Measurements from ENCODE around the gene CRACR2A. TPM values are rescaled to one million over a fixed set of nuclear protein-coding genes. Genes with fewer than 3 reads are reported as not detected.
A peak's percentile ranks its signal among the peaks of the same experiment; 100 is the strongest.

The CRACR2A gene
- total and polyA plus RNA-seq, 5 donors from 2014 or later: 8.2 to 42.9 (median 12.0) TPM

- H3K27ac Mint-ChIP-seq: peak overlapping the region in 1 of 3 donors; percentile 2
- no peak for DNase-seq
Observed at GRCh38 chr12:3606128-3606527, 146.8 kb downstream of the CRACR2A start.

GRCh38 chr12:3605692-3606091 is 147.2 kb downstream of the CRACR2A start:
- no peak overlapping the region for H3K4me3 ChIP-seq (ENCODE audit: low read depth, low read length)
- peaks cover 7% of the 10 kb centered on the region for H3K27me3 Mint-ChIP-seq
- peaks cover 32% of the 10 kb centered on the region for H3K36me3 Mint-ChIP-seq
- H3K9me3 ChIP-seq (ENCODE audit: control insufficient read depth in 2 of 2, low read length in 2 of 2): no peaks in the 10 kb centered on the region
- no peak for DNase-seq
- peaks cover 6% of the 10 kb centered on the region for H3K36me3 ChIP-seq (ENCODE audit: control insufficient read depth, insufficient read depth, low read length)
- no peak overlapping the region for H3K27ac ChIP-seq (ENCODE audit: insufficient read depth, low read length, poor library complexity, severe bottlenecking)
- H3K4me1 Mint-ChIP-seq: peaks cover 0 to 9% (median 7%) of the 10 kb centered on the region in 4 donors
- no peak overlapping the region for H3K27ac Mint-ChIP-seq
- ATAC-seq (ENCODE audit: low read depth in 2 of 2): no peak
- no peaks in the 10 kb centered on the region for H3K4me1 ChIP-seq (ENCODE audit: control insufficient read depth, insufficient read depth, low read length, poor library complexity, severe bottlenecking)
- H3K9me3 Mint-ChIP-seq: peaks cover 0 to 7% (median 0%) of the 10 kb centered on the region in 7 donors
- H3K27me3 ChIP-seq (ENCODE audit: control insufficient read depth, insufficient read depth, low read length): no peaks in the 10 kb centered on the region
- H3K4me3 Mint-ChIP-seq: no peak overlapping the region

More at GRCh38 chr12:3606128-3606527, 146.8 kb downstream of the CRACR2A start:
- Histone ChIP-seq H3K36me3 (ENCODE audit: control insufficient read depth, insufficient read depth, low read length) (peaks cover 7% of the 10 kb centered on the region), H3K4me1 (ENCODE audit: control insufficient read depth, insufficient read depth, low read length, poor library complexity, severe bottlenecking) (no peaks in the 10 kb centered on the region), H3K27ac (ENCODE audit: insufficient read depth, low read length, poor library complexity, severe bottlenecking) (no peak overlapping the region), H3K4me3 (ENCODE audit: low read depth, low read length) (no peak overlapping the region), H3K9me3 (ENCODE audit: control insufficient read depth in 2 of 2, low read length in 2 of 2) (no peaks in the 10 kb centered on the region), H3K27me3 (ENCODE audit: control insufficient read depth, insufficient read depth, low read length) (no peaks in the 10 kb centered on the region)
- H3K4me3 Mint-ChIP-seq: no peak overlapping the region
- H3K27me3 Mint-ChIP-seq: peaks cover 7% of the 10 kb centered on the region
- ATAC-seq (ENCODE audit: low read depth in 2 of 2): no peak
- peaks cover 0 to 7% (median 0%) of the 10 kb centered on the region in 7 donors for H3K9me3 Mint-ChIP-seq
- peaks cover 33% of the 10 kb centered on the region for H3K36me3 Mint-ChIP-seq
- peaks cover 0 to 9% (median 7%) of the 10 kb centered on the region in 4 donors for H3K4me1 Mint-ChIP-seq

GRCh38 chr12:3604748-3605586 is 147.9 kb downstream of the CRACR2A start:
- H3K27me3 ChIP-seq (ENCODE audit: control insufficient read depth, insufficient read depth, low read length): no peaks in the 10 kb centered on the region
- peaks cover 4% of the 10 kb centered on the region for H3K36me3 ChIP-seq (ENCODE audit: control insufficient read depth, insufficient read depth, low read length)
- no peak overlapping the region for H3K27ac Mint-ChIP-seq
- peaks cover 0 to 9% (median 7%) of the 10 kb centered on the region in 4 donors for H3K4me1 Mint-ChIP-seq
- DNase-seq: no peak
- H3K27ac ChIP-seq (ENCODE audit: insufficient read depth, low read length, poor library complexity, severe bottlenecking): no peak overlapping the region
- H3K9me3 Mint-ChIP-seq: peaks cover 0 to 7% (median 0%) of the 10 kb centered on the region in 7 donors
- peaks cover 7% of the 10 kb centered on the region for H3K27me3 Mint-ChIP-seq
- peaks cover 24% of the 10 kb centered on the region for H3K36me3 Mint-ChIP-seq
- H3K4me1 ChIP-seq (ENCODE audit: control insufficient read depth, insufficient read depth, low read length, poor library complexity, severe bottlenecking): no peaks in the 10 kb centered on the region
- no peak overlapping the region for H3K4me3 Mint-ChIP-seq
- no peak for ATAC-seq (ENCODE audit: low read depth in 2 of 2)
- H3K4me3 ChIP-seq (ENCODE audit: low read depth, low read length): no peak overlapping the region
- no peaks in the 10 kb centered on the region for H3K9me3 ChIP-seq (ENCODE audit: control insufficient read depth in 2 of 2, low read length in 2 of 2)

GRCh38 chr12:3604286-3604685 is 148.6 kb downstream of the CRACR2A start:
- Mint-ChIP-seq H3K27me3 (peaks cover 7% of the 10 kb centered on the region), H3K9me3 (peaks cover 0 to 4% (median 0%) of the 10 kb centered on the region in 7 donors), H3K4me1 (peaks cover 0 to 9% (median 7%) of the 10 kb centered on the region in 4 donors), H3K4me3 (no peak overlapping the region), H3K27ac (peak overlapping the region in 1 of 3 donors; percentile 11), H3K36me3 (peaks cover 18% of the 10 kb centered on the region)
- H3K4me3 ChIP-seq (ENCODE audit: low read depth, low read length): no peak overlapping the region
- DNase-seq (no peak), ATAC-seq (ENCODE audit: low read depth in 2 of 2) (no peak)
- no peaks in the 10 kb centered on the region for H3K36me3 ChIP-seq (ENCODE audit: control insufficient read depth, insufficient read depth, low read length)
- H3K27me3 ChIP-seq (ENCODE audit: control insufficient read depth, insufficient read depth, low read length): no peaks in the 10 kb centered on the region
- no peak overlapping the region for H3K27ac ChIP-seq (ENCODE audit: insufficient read depth, low read length, poor library complexity, severe bottlenecking)
- no peaks in the 10 kb centered on the region for H3K4me1 ChIP-seq (ENCODE audit: control insufficient read depth, insufficient read depth, low read length, poor library complexity, severe bottlenecking)
- no peaks in the 10 kb centered on the region for H3K9me3 ChIP-seq (ENCODE audit: control insufficient read depth in 2 of 2, low read length in 2 of 2)

GRCh38 chr12:3603576-3603975 is 149.3 kb downstream of the CRACR2A start:
- DNase-seq: no peak
- H3K27me3 Mint-ChIP-seq: peaks cover 7% of the 10 kb centered on the region
- peaks cover 14% of the 10 kb centered on the region for H3K36me3 Mint-ChIP-seq
- no peaks in the 10 kb centered on the region for H3K4me1 ChIP-seq (ENCODE audit: control insufficient read depth, insufficient read depth, low read length, poor library complexity, severe bottlenecking)
- no peak overlapping the region for H3K4me3 ChIP-seq (ENCODE audit: low read depth, low read length)
- no peak for ATAC-seq (ENCODE audit: low read depth in 2 of 2)
- H3K27ac Mint-ChIP-seq: peak overlapping the region in 1 of 3 donors; percentile 74
- H3K4me3 Mint-ChIP-seq: no peak overlapping the region
- H3K27me3 ChIP-seq (ENCODE audit: control insufficient read depth, insufficient read depth, low read length): no peaks in the 10 kb centered on the region
- peaks cover 0 to 5% (median 4%) of the 10 kb centered on the region in 4 donors for H3K4me1 Mint-ChIP-seq
- H3K36me3 ChIP-seq (ENCODE audit: control insufficient read depth, insufficient read depth, low read length): no peaks in the 10 kb centered on the region
- H3K27ac ChIP-seq (ENCODE audit: insufficient read depth, low read length, poor library complexity, severe bottlenecking): no peak overlapping the region
- peaks cover 0 to 4% (median 0%) of the 10 kb centered on the region in 7 donors for H3K9me3 Mint-ChIP-seq
- H3K9me3 ChIP-seq (ENCODE audit: control insufficient read depth in 2 of 2, low read length in 2 of 2): no peaks in the 10 kb centered on the region

GRCh38 chr12:3602488-3602887 is 150.4 kb downstream of the CRACR2A start:
- Mint-ChIP-seq H3K36me3 (peaks cover 7% of the 10 kb centered on the region), H3K9me3 (peaks cover 0 to 4% (median 0%) of the 10 kb centered on the region in 7 donors), H3K27ac (no peak overlapping the region), H3K4me3 (no peak overlapping the region), H3K4me1 (peaks cover 0 to 5% (median under 1%) of the 10 kb centered on the region in 4 donors), H3K27me3 (peaks cover 7% of the 10 kb centered on the region)
- Histone ChIP-seq H3K4me1 (ENCODE audit: control insufficient read depth, insufficient read depth, low read length, poor library complexity, severe bottlenecking) (no peaks in the 10 kb centered on the region), H3K4me3 (ENCODE audit: low read depth, low read length) (no peak overlapping the region), H3K27me3 (ENCODE audit: control insufficient read depth, insufficient read depth, low read length) (no peaks in the 10 kb centered on the region), H3K27ac (ENCODE audit: insufficient read depth, low read length, poor library complexity, severe bottlenecking) (no peak overlapping the region), H3K36me3 (ENCODE audit: control insufficient read depth, insufficient read depth, low read length) (no peaks in the 10 kb centered on the region), H3K9me3 (ENCODE audit: control insufficient read depth in 2 of 2, low read length in 2 of 2) (no peaks in the 10 kb centered on the region)
- ATAC-seq (ENCODE audit: low read depth in 2 of 2) (no peak), DNase-seq (no peak)

GRCh38 chr12:3601461-3602150 is 151.3 kb downstream of the CRACR2A start:
- ATAC-seq (ENCODE audit: low read depth in 2 of 2): no peak

More at GRCh38 chr12:3601461-3602150, 151.3 kb downstream of the CRACR2A start:
- no peaks in the 10 kb centered on the region for H3K4me1 ChIP-seq (ENCODE audit: control insufficient read depth, insufficient read depth, low read length, poor library complexity, severe bottlenecking)
- no peaks in the 10 kb centered on the region for H3K27me3 ChIP-seq (ENCODE audit: control insufficient read depth, insufficient read depth, low read length)
- no peaks in the 10 kb centered on the region for H3K36me3 ChIP-seq (ENCODE audit: control insufficient read depth, insufficient read depth, low read length)
- peaks cover 7% of the 10 kb centered on the region for H3K27me3 Mint-ChIP-seq
- peaks cover 0 to 2% (median 0%) of the 10 kb centered on the region in 7 donors for H3K9me3 Mint-ChIP-seq
- H3K9me3 ChIP-seq (ENCODE audit: control insufficient read depth in 2 of 2, low read length in 2 of 2): no peaks in the 10 kb centered on the region
- peaks cover 0 to 5% (median under 1%) of the 10 kb centered on the region in 4 donors for H3K4me1 Mint-ChIP-seq
- H3K36me3 Mint-ChIP-seq: peaks cover under 1% of the 10 kb centered on the region
- peak overlapping the region in 1 of 3 donors; percentile 18 for H3K27ac Mint-ChIP-seq
- no peak overlapping the region for H3K4me3 Mint-ChIP-seq
- no peak overlapping the region for H3K27ac ChIP-seq (ENCODE audit: insufficient read depth, low read length, poor library complexity, severe bottlenecking)
- DNase-seq: no peak
- H3K4me3 ChIP-seq (ENCODE audit: low read depth, low read length): no peak overlapping the region

Data from CD4-positive, CD25-positive, alpha-beta regulatory T cell (primary cell).